GM13977 (cell line): ENCODE results near the gene LCNL1.

Source experiments
- DNase-seq: peaks from one replicate; pipeline ENCODE4 v3.0.0; 2012; ENCODE audit warnings: low spot score
- CTCF ChIP-seq: IDR thresholded peaks from 2 replicates; pipeline ENCODE4 v1.5.1; 2012; ENCODE audit warnings: mild to moderate bottlenecking, control low read depth; ENCODE audit not compliant: insufficient read depth; ENCODE audit errors: extremely low read depth, missing control alignments
- in situ Hi-C: fragments of 300-500 bp; cut with MboI; formaldehyde crosslinking; loops from one replicate; pipeline ENCODE4 v1.12.0; 2022; ENCODE audit warnings: low sequenced_read_pairs, low pct_unique_long_range_greater_than_20kb, mixed read lengths, inconsistent platforms; ENCODE audit not compliant: unreplicated experiment

Gene LCNL1

GRCh38 chr9:136996361-136997292 is 13.8 kb downstream of the LCNL1 start, which contains the start of gene CLIC3:
Gene CLIC3 (minus strand): TSS chr9:136996568. CDS start chr9:136996543, 25 bp downstream.
- TF ChIP-seq CTCF = no peak
- in situ Hi-C loops = no loop called here

GRCh38 chr9:136997371-136997770 is 14.6 kb downstream of the LCNL1 start:
- TF ChIP-seq CTCF = no peak
- no peak for DNase-seq
- in situ Hi-C loops = no loop called here

More at GRCh38 chr9:136996361-136997292, 13.8 kb downstream of the LCNL1 start, which contains the start of gene CLIC3:
- DNase-seq = no peak

- no peak for DNase-seq
- in situ Hi-C loops = no loop called here
Observed at GRCh38 chr9:136997830-136998234, 15.0 kb downstream of the LCNL1 start.

GRCh38 chr9:137000177-137000930 is 17.6 kb downstream of the LCNL1 start:
- TF ChIP-seq CTCF = no peak
- in situ Hi-C loops = no loop called here
- peak; percentile 92 for DNase-seq

More at GRCh38 chr9:136997830-136998234, 15.0 kb downstream of the LCNL1 start:
- peak; percentile 14 for TF ChIP-seq CTCF

GRCh38 chr9:137001857-137002645 is 19.3 kb downstream of the LCNL1 start:
- in situ Hi-C loops = no loop called here
- no peak for TF ChIP-seq CTCF
- no peak for DNase-seq

- no peak for DNase-seq
- in situ Hi-C loops = no loop called here
- no peak for TF ChIP-seq CTCF
Observed at GRCh38 chr9:137002646-137003041, 19.9 kb downstream of the LCNL1 start.
